Naive thymus-derived CD8-positive, alpha-beta T cell (primary cell): ENCODE measurements around the gene E2F4. TPM values are rescaled to one million over a fixed set of nuclear protein-coding genes. Genes with fewer than 3 reads are reported as not detected.
A peak's percentile ranks its signal among the peaks of the same experiment; 100 is the strongest.

Source experiments
- ATAC-seq, 2 donors: fragments of 150-1000 bp; cut with Tn5 transposase in 1 of 2; sonication (Bioruptor Pico), chemical (Tn5 transposase) in 1 of 2; 1 replicate in 1 of 2; 2 replicates in 1 of 2; pipeline ENCODE4 v1.10.0; 2021; ENCODE audit warnings: mild to moderate bottlenecking in 2 of 2, moderate library complexity in 2 of 2
- POLR2A ChIA-PET: fragments of 350-600 bp; sonication (Branson Sonifier 250); formaldehyde crosslinking; loops from one replicate; lab custom pipeline; 2021; ENCODE audit warnings: antibody characterized with exemption; lab: Charles Lee
- DNase-seq, 10 donors: peaks; one replicate each; pipeline versions ENCODE4 v3.0.0 to v3.0.0-alpha.2; 2020 to 2022
- H3K27ac Mint-ChIP-seq, 10 donors: one replicate each; pipeline ENCODE4 v1.8.0; 2020 to 2022; ENCODE audit warnings: mild to moderate bottlenecking in 10 of 10, mixed read lengths in 10 of 10, moderate library complexity in 4 of 10, inconsistent platforms in 1 of 10
- H3K27me3 Mint-ChIP-seq, 5 donors: one replicate each; pipeline ENCODE4 v1.8.0; 2021 to 2022; ENCODE audit warnings: mixed read lengths in 5 of 5
- H3K36me3 Mint-ChIP-seq, 3 donors: one replicate each; pipeline ENCODE4 v1.8.0; 2020 to 2022; ENCODE audit warnings: mixed read lengths in 3 of 3, mild to moderate bottlenecking in 2 of 3, inconsistent platforms in 1 of 3
- H3K4me1 Mint-ChIP-seq, 4 donors: one replicate each; pipeline ENCODE4 v1.8.0; 2021 to 2022; ENCODE audit warnings: mixed read lengths in 4 of 4
- H3K4me3 Mint-ChIP-seq, 10 donors: one replicate each; pipeline ENCODE4 v1.8.0; 2020 to 2022; ENCODE audit warnings: mild to moderate bottlenecking in 10 of 10, mixed read lengths in 10 of 10, moderate library complexity in 6 of 10, inconsistent platforms in 1 of 10
- H3K9me3 Mint-ChIP-seq, 9 donors: one replicate each; pipeline ENCODE4 v1.8.0; 2020 to 2022; ENCODE audit warnings: mixed read lengths in 9 of 9, mild to moderate bottlenecking in 3 of 9, inconsistent platforms in 1 of 9, moderate library complexity in 1 of 9
- polyA plus RNA-seq, 3 donors: library from polyadenylated mRNA; unstranded; fragments of 300-500 nt; fragmentation: Illumina TruSeq; gene quantifications; one replicate each; pipeline ENCODE4 v1.2.3, GENCODE V29; 2021
- total RNA-seq, 8 experiments: library from RNA in 2 of 8; stranded (reverse) in 2 of 8; gene quantifications; one replicate each; pipeline ENCODE4 v1.2.3 and lab custom pipeline; 2021 to 2026

E2F4 gene
- total and polyA plus RNA-seq, 5 experiments from 2014 or later, result 40.7 to 87.1 (median 67.8) TPM

- peak overlapping the region in 5 of 10 donors; percentile 16 to 83 (median 66) for H3K4me3 Mint-ChIP-seq
These were observed 41.7 kb upstream of the E2F4 start for GRCh38 chr16:67150047-67150832.

GRCh38 chr16:67150833-67151396 is 41.0 kb upstream of the E2F4 start, which contains the start of gene B3GNT9:
B3GNT9 (minus strand) TSS chr16:67150998; CDS start chr16:67150485, 513 bp downstream.
- ATAC-seq (peak; percentile 13 to 29), DNase-seq (no peak)
- POLR2A ChIA-PET, result interaction anchor here (1.1 to 1.9 kb wide), 3 partner anchors 12 to 124 kb away, joined by 3 to 5 read pairs (median 3); no protein-coding TSS in a partner anchor
- Mint-ChIP-seq H3K27ac (peak within 1 kb of the TSS in 3 of 10 donors; percentile 17 to 55 (median 43)), H3K36me3 (peaks cover 0 to 31% (median 24%) of the 10 kb centered on the region in 3 donors), H3K9me3 (no peaks in the 10 kb centered on the region), H3K4me3 (peak within 1 kb of the TSS; percentile 56 to 86 (median 70)), H3K27me3 (peaks cover 0 to 23% (median 13%) of the 10 kb centered on the region in 5 donors), H3K4me1 (peaks cover 6 to 23% (median 14%) of the 10 kb centered on the region in 4 donors)

More at GRCh38 chr16:67150047-67150832, 41.7 kb upstream of the E2F4 start:
- peak; percentile 62 to 78 for ATAC-seq
- H3K27me3 Mint-ChIP-seq, result peaks cover 0 to 23% (median 13%) of the 10 kb centered on the region in 5 donors
- no peak for DNase-seq
- no peaks in the 10 kb centered on the region for H3K9me3 Mint-ChIP-seq
- H3K36me3 Mint-ChIP-seq, result peaks cover 0 to 37% (median 30%) of the 10 kb centered on the region in 3 donors
- no peak overlapping the region for H3K27ac Mint-ChIP-seq
- peaks cover 5 to 19% (median 12%) of the 10 kb centered on the region in 4 donors for H3K4me1 Mint-ChIP-seq
- POLR2A ChIA-PET, result interaction anchor here (1.1 to 1.9 kb wide), 3 partner anchors 12 to 123 kb away, joined by 3 to 5 read pairs (median 5); partner anchors contain the start of gene PHAF1

GRCh38 chr16:67151431-67152097 is 40.4 kb upstream of the E2F4 start:
- POLR2A ChIA-PET, result interaction anchor here (1.1 to 1.9 kb wide), 3 partner anchors 11 to 124 kb away, joined by 3 to 5 read pairs (median 3); no protein-coding TSS in a partner anchor
- Mint-ChIP-seq H3K9me3 (no peaks in the 10 kb centered on the region), H3K27ac (peak overlapping the region in 2 of 10 donors; percentile 43 to 55), H3K27me3 (peaks cover 0 to 23% (median 13%) of the 10 kb centered on the region in 5 donors), H3K4me1 (peaks cover 8 to 29% (median 17%) of the 10 kb centered on the region in 4 donors), H3K36me3 (peaks cover 0 to 24% (median 18%) of the 10 kb centered on the region in 3 donors), H3K4me3 (peak overlapping the region; percentile 33 to 86 (median 70))
- ATAC-seq (no peak), DNase-seq (no peak)

- Mint-ChIP-seq H3K27me3 (peaks cover 0 to 7% (median 0%) of the 10 kb centered on the region in 5 donors), H3K36me3 (peaks cover 0 to 2% (median 0%) of the 10 kb centered on the region in 3 donors), H3K4me3 (peak overlapping the region in 7 of 10 donors; percentile 55 to 77 (median 71)), H3K27ac (no peak overlapping the region), H3K9me3 (no peaks in the 10 kb centered on the region), H3K4me1 (peaks cover 26 to 52% (median 40%) of the 10 kb centered on the region in 4 donors)
- POLR2A ChIA-PET, result interaction anchor here (0.5 to 1.2 kb wide), 6 partner anchors 19 to 154 kb away, joined by 3 to 6 read pairs (median 6); no protein-coding TSS in a partner anchor
- ATAC-seq (peak in 1 of 2 donors; percentile 1), DNase-seq (no peak)
These were observed 37.2 kb upstream of the E2F4 start for GRCh38 chr16:67154578-67155294.

- POLR2A ChIA-PET, result interaction anchor here (0.5 to 1.2 kb wide), 5 partner anchors 72 to 155 kb away, joined by 3 to 6 read pairs (median 5); no protein-coding TSS in a partner anchor
- Mint-ChIP-seq H3K27me3 (peaks cover 0 to 13% (median 0%) of the 10 kb centered on the region in 5 donors), H3K9me3 (no peaks in the 10 kb centered on the region), H3K4me1 (peaks cover 28 to 56% (median 43%) of the 10 kb centered on the region in 4 donors), H3K27ac (peak overlapping the region in 2 of 10 donors; percentile 51 to 59), H3K4me3 (peak overlapping the region in 9 of 10 donors; percentile 54 to 77 (median 69)), H3K36me3 (peaks cover 0 to 2% (median 0%) of the 10 kb centered on the region in 3 donors)
- DNase-seq (peak; percentile 53 to 89 (median 78)), ATAC-seq (peak; percentile 48 to 52)
These were observed 36.4 kb upstream of the E2F4 start for GRCh38 chr16:67155295-67156142.

- H3K27ac Mint-ChIP-seq, result peak overlapping the region in 6 of 10 donors; percentile 18 to 93 (median 54)
- POLR2A ChIA-PET, result no interaction called here
- H3K36me3 Mint-ChIP-seq, result peaks cover 0 to 4% (median 0%) of the 10 kb centered on the region in 3 donors
- no peak for ATAC-seq
- peak overlapping the region in 7 of 10 donors; percentile 4 to 56 (median 19) for H3K4me3 Mint-ChIP-seq
- peaks cover 28 to 60% (median 45%) of the 10 kb centered on the region in 4 donors for H3K4me1 Mint-ChIP-seq
- no peaks in the 10 kb centered on the region for H3K9me3 Mint-ChIP-seq
- DNase-seq, result peak in 1 of 10 donors; percentile 54
- H3K27me3 Mint-ChIP-seq, result peaks cover 2 to 13% (median 7%) of the 10 kb centered on the region in 5 donors
These were observed 35.7 kb upstream of the E2F4 start for GRCh38 chr16:67156143-67156844.

- POLR2A ChIA-PET, result interaction anchor here (0.9 to 1.2 kb wide), 2 partner anchors 128 to 143 kb away, joined by 3 read pairs; partner anchors contain the start of gene CBFB
- ATAC-seq (no peak), DNase-seq (peak in 1 of 10 donors; percentile 23)
- Mint-ChIP-seq H3K9me3 (no peaks in the 10 kb centered on the region), H3K4me1 (peaks cover 28 to 67% (median 45%) of the 10 kb centered on the region in 4 donors), H3K27me3 (peaks cover 2 to 19% (median 12%) of the 10 kb centered on the region in 5 donors), H3K4me3 (peak overlapping the region in 7 of 10 donors; percentile 39 to 92 (median 89)), H3K36me3 (peaks cover 0 to 4% (median 0%) of the 10 kb centered on the region in 3 donors), H3K27ac (peak overlapping the region in 9 of 10 donors; percentile 89 to 99 (median 93))
These were observed 34.7 kb upstream of the E2F4 start for GRCh38 chr16:67157106-67157748.

- DNase-seq, result peak in 1 of 10 donors; percentile 15
- POLR2A ChIA-PET, result interaction anchor here (0.5 to 3.8 kb wide), 9 partner anchors 11 to 211 kb away, joined by 3 to 20 read pairs (median 3); partner anchors contain the start of genes CBFB, MATCAP1 and NOL3
- peaks cover 0 to 4% (median 0%) of the 10 kb centered on the region in 3 donors for H3K36me3 Mint-ChIP-seq
- peaks cover 5 to 25% (median 8%) of the 10 kb centered on the region in 5 donors for H3K27me3 Mint-ChIP-seq
- no peak for ATAC-seq
- H3K9me3 Mint-ChIP-seq, result no peaks in the 10 kb centered on the region
- H3K4me3 Mint-ChIP-seq, result peak overlapping the region; percentile 76 to 92 (median 89)
- peak overlapping the region; percentile 84 to 99 (median 93) for H3K27ac Mint-ChIP-seq
- H3K4me1 Mint-ChIP-seq, result peaks cover 26 to 70% (median 44%) of the 10 kb centered on the region in 4 donors
These were observed 33.9 kb upstream of the E2F4 start for GRCh38 chr16:67157892-67158635.
